ENCODE results near the gene TBX4.

TBX4 gene

DNA sequence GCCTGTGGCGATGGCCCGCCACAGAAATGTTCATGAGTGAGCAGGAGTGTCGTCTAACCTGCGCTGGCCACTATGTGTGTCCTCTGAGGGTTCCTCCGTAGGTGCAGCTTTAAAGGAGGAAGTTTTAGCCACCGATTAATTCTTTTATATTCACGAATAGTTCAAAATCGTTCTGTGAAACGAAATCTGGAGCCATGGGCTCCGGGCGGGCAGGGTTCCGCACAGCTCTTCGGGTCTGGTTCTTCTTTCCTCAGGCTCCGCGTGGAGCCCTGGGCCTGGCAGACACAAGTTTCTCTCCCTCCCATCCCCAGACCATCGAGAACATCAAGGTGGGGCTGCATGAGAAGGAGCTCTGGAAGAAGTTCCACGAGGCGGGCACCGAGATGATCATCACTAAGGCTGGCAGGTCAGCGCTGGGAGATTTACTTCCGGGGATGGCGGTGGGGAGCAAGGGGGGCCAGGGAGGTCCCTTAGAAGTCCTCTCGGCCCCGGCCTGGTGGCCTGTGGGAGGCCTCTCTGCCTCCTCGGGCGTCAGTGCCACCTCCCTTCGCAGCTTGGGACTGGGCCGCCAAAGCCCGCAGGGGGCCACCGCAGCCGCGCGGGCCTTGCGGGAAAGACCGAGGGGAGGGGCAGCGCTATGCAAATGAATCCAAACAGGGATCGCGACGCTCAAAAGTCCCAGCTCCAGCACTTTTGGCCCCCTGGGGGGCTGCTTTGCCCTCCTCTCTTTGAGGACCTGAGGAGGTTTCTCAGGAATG lies 5.2 kb downstream of the TBX4 start:
- no peak for ATAC-seq

DNA sequence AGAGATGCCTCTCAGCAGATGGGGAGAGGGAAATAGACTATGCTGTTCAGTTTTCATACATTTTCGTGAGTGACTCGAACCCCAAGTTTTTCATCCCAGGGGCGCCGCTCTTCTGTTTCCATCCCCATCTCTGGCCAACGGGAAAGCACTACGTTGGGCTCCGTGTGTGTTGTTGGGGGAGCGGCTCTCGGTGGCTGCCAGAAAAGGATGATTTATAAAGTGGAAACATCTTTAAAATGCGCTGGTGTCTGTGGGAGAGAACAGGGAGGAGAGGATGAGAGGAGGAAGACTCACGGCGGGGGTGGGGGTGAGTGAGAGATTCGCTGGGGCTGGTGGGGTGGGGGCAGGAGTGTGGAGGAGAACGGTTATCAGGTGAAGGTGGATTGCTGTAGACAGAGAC lies 5.8 kb downstream of the TBX4 start:
- no peak for TF ChIP-seq CSDC2 (CRISPR knock-in tag; IDR thresholded peaks at IDR 0.05)
- TF ChIP-seq ARNTL (CRISPR knock-in tag; IDR thresholded peaks at IDR 0.05; ENCODE audit: borderline replicate concordance, low read depth) = no peak
- TF ChIP-seq RARB (CRISPR knock-in tag; IDR thresholded peaks at IDR 0.05) = no peak
- TF ChIP-seq, protein P1, sequence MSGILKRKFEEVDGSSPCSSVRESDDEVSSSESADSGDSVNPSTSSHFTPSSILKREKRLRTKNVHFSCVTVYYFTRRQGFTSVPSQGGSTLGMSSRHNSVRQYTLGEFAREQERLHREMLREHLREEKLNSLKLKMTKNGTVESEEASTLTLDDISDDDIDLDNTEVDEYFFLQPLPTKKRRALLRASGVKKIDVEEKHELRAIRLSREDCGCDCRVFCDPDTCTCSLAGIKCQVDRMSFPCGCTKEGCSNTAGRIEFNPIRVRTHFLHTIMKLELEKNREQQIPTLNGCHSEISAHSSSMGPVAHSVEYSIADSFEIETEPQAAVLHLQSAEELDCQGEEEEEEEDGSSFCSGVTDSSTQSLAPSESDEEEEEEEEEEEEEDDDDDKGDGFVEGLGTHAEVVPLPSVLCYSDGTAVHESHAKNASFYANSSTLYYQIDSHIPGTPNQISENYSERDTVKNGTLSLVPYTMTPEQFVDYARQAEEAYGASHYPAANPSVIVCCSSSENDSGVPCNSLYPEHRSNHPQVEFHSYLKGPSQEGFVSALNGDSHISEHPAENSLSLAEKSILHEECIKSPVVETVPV (CRISPR knock-in tag; IDR thresholded peaks at IDR 0.05) = no peak
- TF ChIP-seq PPARA (CRISPR knock-in tag; IDR thresholded peaks at IDR 0.05; ENCODE audit: borderline replicate concordance) = no peak
- ATAC-seq = no peak

More for the DNA sequence above, 5.2 kb downstream of the TBX4 start:
- TF ChIP-seq TCF4 (CRISPR knock-in tag; IDR thresholded peaks at IDR 0.05; ENCODE audit: borderline replicate concordance) = no peak
- no peak for TF ChIP-seq ZNF565 (CRISPR knock-in tag; conservative IDR thresholded peaks at IDR 0.05; ENCODE audit: low read depth)
- TF ChIP-seq ZFP30 (CRISPR knock-in tag; IDR thresholded peaks at IDR 0.05) = no peak
- no peak for TF ChIP-seq PPARA (CRISPR knock-in tag; IDR thresholded peaks at IDR 0.05; ENCODE audit: borderline replicate concordance)
- no peak for TF ChIP-seq CSDC2 (CRISPR knock-in tag; IDR thresholded peaks at IDR 0.05)

DNA sequence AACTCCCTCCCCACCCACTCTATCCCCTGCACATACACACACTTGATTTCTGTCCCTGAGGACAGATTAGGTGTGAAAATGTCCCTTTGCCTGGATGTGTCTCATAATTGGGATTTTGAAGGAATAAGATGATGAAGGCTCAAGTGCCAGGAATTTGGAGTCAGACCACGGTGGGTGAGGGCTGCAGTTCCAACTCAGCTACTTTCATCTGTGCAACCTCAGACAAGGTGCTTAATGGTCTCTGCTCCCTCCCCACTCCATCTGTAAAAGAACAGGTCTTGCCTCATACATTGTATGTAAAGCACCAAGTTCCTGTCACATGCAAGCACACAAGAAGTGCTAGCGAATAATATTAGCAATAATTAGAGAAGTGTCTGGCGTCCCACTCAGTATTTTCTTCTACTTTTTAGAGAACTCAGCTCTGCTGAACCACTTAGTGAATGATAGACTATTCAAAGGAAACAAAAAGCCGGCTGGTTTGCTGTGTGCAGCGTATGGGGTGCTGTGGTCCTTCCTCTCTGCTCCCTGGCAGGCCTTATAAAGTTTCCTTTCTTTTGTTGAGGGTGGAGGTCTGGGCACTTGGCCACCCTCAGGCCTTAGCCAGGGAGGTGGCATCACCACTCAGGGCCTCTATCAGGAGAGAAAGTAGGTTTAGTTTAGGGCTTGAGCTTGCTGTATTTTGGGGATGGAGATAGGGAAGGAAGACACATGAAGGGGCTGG lies 6.4 kb downstream of the TBX4 start:
- ATAC-seq = no peak
- TF ChIP-seq TOX (CRISPR knock-in tag; IDR thresholded peaks at IDR 0.05; ENCODE audit: borderline replicate concordance) = no peak
- TF ChIP-seq, protein P1 (CRISPR knock-in tag; IDR thresholded peaks at IDR 0.05) = no peak
- TF ChIP-seq, protein P2, sequence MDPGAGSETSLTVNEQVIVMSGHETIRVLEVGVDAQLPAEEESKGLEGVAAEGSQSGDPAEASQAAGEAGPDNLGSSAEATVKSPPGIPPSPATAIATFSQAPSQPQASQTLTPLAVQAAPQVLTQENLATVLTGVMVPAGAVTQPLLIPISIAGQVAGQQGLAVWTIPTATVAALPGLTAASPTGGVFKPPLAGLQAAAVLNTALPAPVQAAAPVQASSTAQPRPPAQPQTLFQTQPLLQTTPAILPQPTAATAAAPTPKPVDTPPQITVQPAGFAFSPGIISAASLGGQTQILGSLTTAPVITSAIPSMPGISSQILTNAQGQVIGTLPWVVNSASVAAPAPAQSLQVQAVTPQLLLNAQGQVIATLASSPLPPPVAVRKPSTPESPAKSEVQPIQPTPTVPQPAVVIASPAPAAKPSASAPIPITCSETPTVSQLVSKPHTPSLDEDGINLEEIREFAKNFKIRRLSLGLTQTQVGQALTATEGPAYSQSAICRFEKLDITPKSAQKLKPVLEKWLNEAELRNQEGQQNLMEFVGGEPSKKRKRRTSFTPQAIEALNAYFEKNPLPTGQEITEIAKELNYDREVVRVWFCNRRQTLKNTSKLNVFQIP (CRISPR knock-in tag; IDR thresholded peaks at IDR 0.05; ENCODE audit: borderline replicate concordance, low read depth) = no peak
- no peak for TF ChIP-seq TCF4 (CRISPR knock-in tag; IDR thresholded peaks at IDR 0.05; ENCODE audit: borderline replicate concordance)
- TF ChIP-seq, protein P3, sequence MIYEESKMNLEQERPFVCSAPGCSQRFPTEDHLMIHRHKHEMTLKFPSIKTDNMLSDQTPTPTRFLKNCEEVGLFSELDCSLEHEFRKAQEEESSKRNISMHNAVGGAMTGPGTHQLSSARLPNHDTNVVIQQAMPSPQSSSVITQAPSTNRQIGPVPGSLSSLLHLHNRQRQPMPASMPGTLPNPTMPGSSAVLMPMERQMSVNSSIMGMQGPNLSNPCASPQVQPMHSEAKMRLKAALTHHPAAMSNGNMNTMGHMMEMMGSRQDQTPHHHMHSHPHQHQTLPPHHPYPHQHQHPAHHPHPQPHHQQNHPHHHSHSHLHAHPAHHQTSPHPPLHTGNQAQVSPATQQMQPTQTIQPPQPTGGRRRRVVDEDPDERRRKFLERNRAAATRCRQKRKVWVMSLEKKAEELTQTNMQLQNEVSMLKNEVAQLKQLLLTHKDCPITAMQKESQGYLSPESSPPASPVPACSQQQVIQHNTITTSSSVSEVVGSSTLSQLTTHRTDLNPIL (CRISPR knock-in tag; IDR thresholded peaks at IDR 0.05; ENCODE audit: low read depth) = no peak
- no peak for TF ChIP-seq ZNF70 (CRISPR knock-in tag; IDR thresholded peaks at IDR 0.05)
- TF ChIP-seq, protein P4, sequence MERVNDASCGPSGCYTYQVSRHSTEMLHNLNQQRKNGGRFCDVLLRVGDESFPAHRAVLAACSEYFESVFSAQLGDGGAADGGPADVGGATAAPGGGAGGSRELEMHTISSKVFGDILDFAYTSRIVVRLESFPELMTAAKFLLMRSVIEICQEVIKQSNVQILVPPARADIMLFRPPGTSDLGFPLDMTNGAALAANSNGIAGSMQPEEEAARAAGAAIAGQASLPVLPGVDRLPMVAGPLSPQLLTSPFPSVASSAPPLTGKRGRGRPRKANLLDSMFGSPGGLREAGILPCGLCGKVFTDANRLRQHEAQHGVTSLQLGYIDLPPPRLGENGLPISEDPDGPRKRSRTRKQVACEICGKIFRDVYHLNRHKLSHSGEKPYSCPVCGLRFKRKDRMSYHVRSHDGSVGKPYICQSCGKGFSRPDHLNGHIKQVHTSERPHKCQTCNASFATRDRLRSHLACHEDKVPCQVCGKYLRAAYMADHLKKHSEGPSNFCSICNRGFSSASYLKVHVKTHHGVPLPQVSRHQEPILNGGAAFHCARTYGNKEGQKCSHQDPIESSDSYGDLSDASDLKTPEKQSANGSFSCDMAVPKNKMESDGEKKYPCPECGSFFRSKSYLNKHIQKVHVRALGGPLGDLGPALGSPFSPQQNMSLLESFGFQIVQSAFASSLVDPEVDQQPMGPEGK (CRISPR knock-in tag; IDR thresholded peaks at IDR 0.05; ENCODE audit: borderline replicate concordance) = no peak
- TF ChIP-seq CSDC2 (CRISPR knock-in tag; IDR thresholded peaks at IDR 0.05) = no peak
- no peak for TF ChIP-seq SNAI2 (CRISPR knock-in tag; IDR thresholded peaks at IDR 0.05)
- TF ChIP-seq ZFP3 (CRISPR knock-in tag; IDR thresholded peaks at IDR 0.05) = no peak
- no peak for TF ChIP-seq BACH2 (CRISPR knock-in tag; IDR thresholded peaks at IDR 0.05; ENCODE audit: borderline replicate concordance)
- no peak for TF ChIP-seq GLIS3 (CRISPR knock-in tag; IDR thresholded peaks at IDR 0.05)

DNA sequence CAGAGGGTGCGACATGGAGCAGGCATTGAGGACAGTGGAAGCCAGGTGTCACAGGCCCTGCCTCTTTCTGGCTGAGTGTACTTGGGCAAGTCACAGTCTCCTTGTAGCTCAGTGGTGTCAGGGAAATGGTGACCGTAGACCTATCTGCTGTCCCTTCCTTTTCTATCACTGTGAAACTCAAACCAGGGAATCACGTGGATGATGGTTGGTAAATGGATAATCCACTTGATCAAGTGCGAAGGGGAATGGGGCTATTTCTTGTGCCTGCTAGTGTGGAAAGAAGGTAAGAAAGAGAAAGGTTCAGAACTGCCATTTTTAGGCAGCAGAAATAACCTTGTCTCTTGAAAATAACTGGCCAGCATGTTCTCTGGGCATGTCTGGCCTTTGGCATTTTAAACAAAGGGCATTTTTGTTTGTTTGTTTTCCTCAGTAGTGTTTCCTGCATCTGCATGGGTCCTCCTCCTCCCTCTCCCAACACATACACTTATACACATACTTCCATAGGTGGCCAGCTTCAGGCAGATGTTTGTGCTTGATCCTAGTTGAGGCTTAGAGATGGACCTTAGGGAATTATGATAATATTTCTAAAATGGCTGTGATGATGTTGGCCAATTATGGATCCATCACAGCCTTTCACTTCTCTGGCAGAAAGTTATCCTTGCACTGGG lies 7.1 kb downstream of the TBX4 start:
- no peak for ATAC-seq
- TF ChIP-seq RARB (CRISPR knock-in tag; IDR thresholded peaks at IDR 0.05) = no peak
- TF ChIP-seq, protein P5, sequence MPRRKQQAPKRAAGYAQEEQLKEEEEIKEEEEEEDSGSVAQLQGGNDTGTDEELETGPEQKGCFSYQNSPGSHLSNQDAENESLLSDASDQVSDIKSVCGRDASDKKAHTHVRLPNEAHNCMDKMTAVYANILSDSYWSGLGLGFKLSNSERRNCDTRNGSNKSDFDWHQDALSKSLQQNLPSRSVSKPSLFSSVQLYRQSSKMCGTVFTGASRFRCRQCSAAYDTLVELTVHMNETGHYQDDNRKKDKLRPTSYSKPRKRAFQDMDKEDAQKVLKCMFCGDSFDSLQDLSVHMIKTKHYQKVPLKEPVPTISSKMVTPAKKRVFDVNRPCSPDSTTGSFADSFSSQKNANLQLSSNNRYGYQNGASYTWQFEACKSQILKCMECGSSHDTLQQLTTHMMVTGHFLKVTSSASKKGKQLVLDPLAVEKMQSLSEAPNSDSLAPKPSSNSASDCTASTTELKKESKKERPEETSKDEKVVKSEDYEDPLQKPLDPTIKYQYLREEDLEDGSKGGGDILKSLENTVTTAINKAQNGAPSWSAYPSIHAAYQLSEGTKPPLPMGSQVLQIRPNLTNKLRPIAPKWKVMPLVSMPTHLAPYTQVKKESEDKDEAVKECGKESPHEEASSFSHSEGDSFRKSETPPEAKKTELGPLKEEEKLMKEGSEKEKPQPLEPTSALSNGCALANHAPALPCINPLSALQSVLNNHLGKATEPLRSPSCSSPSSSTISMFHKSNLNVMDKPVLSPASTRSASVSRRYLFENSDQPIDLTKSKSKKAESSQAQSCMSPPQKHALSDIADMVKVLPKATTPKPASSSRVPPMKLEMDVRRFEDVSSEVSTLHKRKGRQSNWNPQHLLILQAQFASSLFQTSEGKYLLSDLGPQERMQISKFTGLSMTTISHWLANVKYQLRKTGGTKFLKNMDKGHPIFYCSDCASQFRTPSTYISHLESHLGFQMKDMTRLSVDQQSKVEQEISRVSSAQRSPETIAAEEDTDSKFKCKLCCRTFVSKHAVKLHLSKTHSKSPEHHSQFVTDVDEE (CRISPR knock-in tag; IDR thresholded peaks at IDR 0.05) = no peak
- TF ChIP-seq ARNTL (CRISPR knock-in tag; IDR thresholded peaks at IDR 0.05; ENCODE audit: borderline replicate concordance, low read depth) = no peak
- TF ChIP-seq BACH2 (CRISPR knock-in tag; IDR thresholded peaks at IDR 0.05; ENCODE audit: borderline replicate concordance) = no peak
- TF ChIP-seq SNAI2 (CRISPR knock-in tag; IDR thresholded peaks at IDR 0.05) = no peak
- TF ChIP-seq ZFP30 (CRISPR knock-in tag; IDR thresholded peaks at IDR 0.05) = no peak
- no peak for TF ChIP-seq ESRRG (CRISPR knock-in tag; IDR thresholded peaks at IDR 0.05)
